GM18867 (cell line): ENCODE data around the gene TMEM208.

Experiments
- ATAC-seq: cut with Tn5 transposase; IDR thresholded peaks from one replicate; pipeline ENCODE4 v1.9.1; 2021; ENCODE audit warnings: mild to moderate bottlenecking, moderate library complexity; ENCODE audit not compliant: unreplicated experiment

Gene TMEM208

GRCh38 chr16:67191411-67191994 is 35.4 kb upstream of the TMEM208 start:
- ATAC-seq, result no peak

- ATAC-seq, result peak; percentile 89
Measured at GRCh38 chr16:67191995-67192681, 34.8 kb upstream of the TMEM208 start, which contains the start of gene E2F4. E2F4 (plus strand) TSS chr16:67192155; CDS start chr16:67192228, 73 bp downstream.

- ATAC-seq, result no peak
Measured at GRCh38 chr16:67192781-67193361, 34.1 kb upstream of the TMEM208 start.

DNA sequence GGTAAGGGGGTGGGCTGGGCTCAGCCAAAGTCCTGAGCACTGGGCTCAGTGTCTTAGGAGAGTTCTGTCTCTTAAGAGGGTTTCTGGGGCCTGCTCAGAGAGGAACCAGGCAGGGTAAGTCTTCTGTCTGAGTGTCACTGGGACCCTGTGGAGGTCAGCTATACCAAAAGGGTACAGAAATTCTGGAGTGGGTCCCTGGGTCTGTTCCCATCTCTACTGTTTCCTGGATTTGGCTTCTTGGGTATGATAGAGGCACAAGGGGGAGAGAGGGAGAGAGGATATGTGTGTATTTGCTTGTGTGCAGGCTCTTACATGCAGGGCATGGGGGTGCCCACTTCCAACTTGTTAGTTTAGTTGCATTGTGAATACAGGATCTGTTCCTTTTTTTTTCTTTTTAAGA is 33.4 kb upstream of the TMEM208 start:
- no peak for ATAC-seq

GRCh38 chr16:67194260-67194659 is 32.7 kb upstream of the TMEM208 start:
- no peak for ATAC-seq

- no peak for ATAC-seq
Measured at GRCh38 chr16:67195676-67196075, 31.3 kb upstream of the TMEM208 start.

DNA sequence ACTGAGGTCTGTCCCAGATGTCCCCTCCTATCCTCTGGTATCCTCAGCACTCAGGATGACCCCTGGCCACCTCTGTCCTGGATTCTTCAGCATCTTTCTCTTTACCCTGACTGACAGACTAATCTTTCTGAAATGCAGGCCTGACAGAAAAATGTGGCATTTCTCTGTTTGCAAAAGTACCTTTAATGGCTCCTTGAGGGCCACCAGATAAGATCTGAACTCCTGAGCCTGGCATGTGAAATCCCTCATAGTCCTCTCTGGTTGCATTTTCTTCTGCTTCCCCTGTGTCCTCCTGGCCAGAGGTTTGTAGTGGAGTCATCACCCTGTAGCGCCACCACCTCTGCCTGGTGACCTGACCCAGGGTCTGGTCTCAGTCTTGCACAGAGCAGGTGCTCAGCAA is 30.0 kb upstream of the TMEM208 start:
- ATAC-seq, result no peak

DNA sequence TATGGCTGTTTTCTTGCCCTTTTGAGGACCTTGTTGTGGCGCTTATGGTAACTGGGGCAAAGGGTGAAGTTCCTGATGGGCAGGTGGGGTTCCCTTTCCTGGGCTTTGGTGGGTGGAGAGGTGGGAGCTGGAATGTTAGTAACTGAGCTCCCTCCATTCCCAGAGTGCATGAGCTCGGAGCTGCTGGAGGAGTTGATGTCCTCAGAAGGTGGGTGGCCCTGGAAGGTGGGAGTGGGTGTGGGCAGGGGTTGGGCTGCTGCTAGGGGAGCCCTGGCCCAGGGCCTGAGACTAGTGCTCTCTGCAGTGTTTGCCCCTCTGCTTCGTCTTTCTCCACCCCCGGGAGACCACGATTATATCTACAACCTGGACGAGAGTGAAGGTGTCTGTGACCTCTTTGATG is 29.2 kb upstream of the TMEM208 start:
- no peak for ATAC-seq

- no peak for ATAC-seq
Measured at GRCh38 chr16:67198238-67198734, 28.6 kb upstream of the TMEM208 start.

DNA sequence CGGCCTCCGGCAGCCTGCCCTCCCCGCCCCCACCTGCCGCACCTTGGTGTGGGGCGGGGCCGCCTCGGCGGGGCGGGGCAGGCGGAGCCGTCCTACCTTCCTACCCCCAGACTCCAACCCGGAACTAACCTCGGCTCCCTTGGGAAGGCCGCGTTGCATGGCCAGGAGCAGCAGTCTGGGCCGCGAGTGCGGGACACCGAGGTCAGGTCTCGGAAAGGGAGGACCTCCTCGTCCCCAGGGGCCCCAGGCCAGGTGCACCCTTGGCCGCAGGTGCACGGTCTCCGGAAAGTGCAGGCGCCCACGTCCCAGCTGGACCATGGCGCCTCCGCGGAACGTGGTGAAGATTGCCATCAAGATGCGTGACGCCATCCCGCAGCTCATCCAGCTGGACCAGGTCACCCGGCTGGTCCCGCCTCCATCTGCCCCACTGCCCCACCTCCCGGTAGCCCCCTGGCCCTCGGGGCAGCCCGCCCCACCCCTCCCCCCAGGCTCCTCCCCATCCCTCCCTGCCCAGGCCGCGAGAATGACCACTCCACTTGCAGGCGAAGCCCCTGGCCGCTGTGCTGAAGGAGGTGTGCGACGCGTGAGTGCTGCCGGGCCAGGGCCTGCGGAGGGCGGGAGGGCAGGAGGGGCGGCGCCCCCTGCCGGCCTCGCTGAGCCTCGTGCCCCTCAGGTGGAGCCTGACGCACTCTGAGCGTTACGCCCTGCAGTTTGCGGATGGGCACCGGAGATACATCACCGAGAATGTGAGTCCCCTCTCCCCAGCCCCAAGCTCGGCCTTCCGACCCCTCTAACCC is 27.7 kb upstream of the TMEM208 start, which contains the start of gene ELMO3:
Gene ELMO3 (plus strand): TSS at position 121 of the 797 bp plus-strand sequence. CDS start 196 bp downstream, at position 317.
- ATAC-seq, result no peak

- ATAC-seq, result no peak
Measured at GRCh38 chr16:67199808-67200198, 27.1 kb upstream of the TMEM208 start.

- ATAC-seq, result no peak
Measured at GRCh38 chr16:67200491-67200890, 26.4 kb upstream of the TMEM208 start.

DNA sequence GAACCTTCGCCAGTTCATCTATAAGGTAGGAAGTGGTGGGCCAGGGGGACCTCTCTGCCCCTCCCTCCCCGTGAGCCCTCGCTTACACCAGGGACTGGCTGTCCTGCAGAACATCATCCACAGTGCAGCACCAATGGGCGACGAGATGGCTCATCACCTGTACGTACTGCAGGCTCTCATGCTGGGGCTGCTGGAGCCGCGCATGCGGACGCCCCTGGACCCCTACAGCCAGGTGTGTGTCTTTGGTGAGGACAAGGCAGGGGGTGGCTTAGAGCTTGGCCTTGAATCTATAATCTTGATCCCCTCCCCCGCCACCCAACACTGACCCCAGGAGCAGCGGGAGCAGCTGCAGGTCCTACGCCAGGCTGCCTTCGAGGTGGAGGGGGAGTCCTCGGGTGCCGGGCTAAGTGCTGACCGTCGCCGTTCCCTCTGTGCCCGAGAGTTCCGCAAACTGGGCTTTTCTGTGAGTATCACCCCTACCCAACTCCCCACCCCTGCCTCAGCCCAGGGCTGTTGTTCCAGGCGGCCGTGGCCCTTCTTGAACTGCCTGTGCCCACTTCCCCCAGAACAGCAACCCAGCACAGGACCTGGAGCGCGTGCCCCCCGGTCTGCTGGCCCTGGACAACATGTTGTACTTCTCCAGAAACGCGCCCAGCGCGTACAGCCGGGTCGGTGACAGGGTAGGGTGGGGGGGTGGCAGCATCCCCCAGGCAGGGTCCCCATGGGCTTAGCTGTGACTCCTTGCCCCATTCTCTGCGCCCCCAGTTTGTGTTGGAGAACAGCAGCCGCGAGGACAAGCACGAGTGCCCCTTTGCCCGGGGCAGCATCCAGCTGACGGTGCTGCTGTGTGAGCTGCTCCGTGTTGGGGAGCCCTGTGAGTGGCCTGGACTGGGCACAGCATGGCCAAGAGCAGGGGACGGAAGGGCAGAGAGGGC is 25.3 kb upstream of the TMEM208 start:
- no peak for ATAC-seq

DNA sequence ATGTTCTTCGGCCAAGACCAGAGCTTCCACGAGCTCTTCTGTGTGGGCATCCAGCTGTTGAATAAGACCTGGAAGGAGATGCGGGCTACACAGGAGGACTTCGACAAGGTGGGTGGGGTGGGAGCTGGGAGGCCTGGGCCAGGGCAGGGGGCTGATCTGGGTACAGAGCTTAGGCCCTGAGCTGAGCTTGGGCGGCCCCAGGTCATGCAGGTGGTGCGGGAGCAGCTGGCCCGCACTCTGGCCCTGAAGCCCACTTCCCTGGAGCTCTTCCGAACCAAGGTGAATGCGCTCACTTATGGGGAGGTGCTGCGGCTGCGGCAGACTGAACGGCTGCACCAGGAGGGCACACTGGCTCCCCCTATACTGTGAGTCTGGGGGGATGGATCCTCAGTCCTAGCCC is 24.5 kb upstream of the TMEM208 start:
- ATAC-seq, result no peak

GRCh38 chr16:67202956-67203493 is 23.9 kb upstream of the TMEM208 start:
- no peak for ATAC-seq

DNA sequence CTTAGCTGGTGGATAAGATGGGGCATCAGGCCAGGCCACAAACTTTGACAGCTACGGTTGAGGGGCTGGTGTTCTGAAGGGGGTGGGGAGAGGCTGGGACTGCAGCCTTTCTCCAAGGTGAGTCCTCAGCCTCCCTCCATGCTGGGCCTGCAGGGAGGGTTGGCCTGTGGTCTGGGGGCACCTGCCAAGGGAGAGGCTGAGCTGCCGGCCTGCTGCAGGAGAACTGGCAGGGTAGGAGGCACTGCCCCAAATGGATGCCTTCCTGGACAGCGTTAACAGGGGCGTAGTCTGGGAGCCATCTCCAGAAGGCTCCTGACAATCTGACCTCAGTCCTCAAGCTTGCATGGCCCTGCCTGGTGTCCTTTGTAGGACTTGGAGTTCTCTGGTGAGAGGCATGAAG is 22.9 kb upstream of the TMEM208 start:
- ATAC-seq, result no peak

- no peak for ATAC-seq
Measured at GRCh38 chr16:67206129-67206837, 20.6 kb upstream of the TMEM208 start.

- no peak for ATAC-seq
Measured at GRCh38 chr16:67206838-67207248, 20.1 kb upstream of the TMEM208 start.
